ENCODE data around the gene LOC101059915.
"Not testable (repeated sequence)": the region's sequence is repeated elsewhere in the genome, so short reads cannot be mapped to it uniquely, and the experiment has no call there.

Gene LOC101059915

DNA sequence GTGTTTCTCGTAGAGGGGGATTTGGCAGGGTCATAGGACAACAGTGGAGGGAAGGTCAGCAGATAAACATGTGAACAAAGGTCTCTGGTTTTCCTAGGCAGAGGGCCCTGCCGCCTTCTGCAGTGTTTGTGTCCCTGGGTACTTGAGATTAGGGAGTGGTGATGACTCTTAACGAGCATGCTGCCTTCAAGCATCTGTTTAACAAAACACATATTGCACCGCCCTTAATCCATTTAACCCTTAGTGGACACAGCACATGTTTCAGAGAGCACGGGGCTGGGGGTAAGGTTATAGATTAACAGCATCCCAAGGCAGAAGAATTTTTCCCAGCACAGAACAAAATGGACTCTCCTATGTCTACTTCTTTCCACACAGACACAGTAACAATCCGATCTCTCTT lies 22.9 kb upstream of the LOC101059915 start:
- not testable (repeated sequence) for FAIRE-seq

DNA sequence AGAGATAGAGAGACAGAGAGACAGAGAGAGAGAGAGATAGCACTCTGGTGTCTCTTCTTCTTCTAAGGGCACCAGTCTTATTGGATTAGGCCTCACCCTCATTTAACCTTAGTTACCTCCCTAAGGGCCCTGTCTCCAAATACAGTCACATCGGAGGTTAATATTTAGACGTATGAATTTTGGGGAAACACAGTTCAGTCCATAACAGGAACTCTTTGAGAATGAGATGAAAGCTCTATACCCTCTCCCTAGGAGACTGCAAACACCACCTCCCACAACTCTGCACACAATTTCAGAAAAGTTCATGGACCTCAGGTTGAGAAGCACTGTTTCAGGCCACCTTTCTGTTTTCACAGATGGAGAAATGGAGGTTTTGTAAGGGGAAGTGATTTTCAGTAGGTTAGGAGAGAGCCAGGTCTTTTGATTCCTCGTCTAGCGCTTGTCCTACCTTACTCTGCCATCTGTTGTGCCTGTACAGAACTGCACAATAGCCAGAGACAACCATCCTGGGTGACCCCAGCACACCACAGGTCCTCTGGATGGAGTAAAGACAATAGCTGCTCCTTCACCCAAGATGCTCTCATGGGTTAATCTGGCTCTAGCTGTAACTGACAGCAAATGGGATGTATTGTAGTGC lies 16.9 kb upstream of the LOC101059915 start:
- no peak for FAIRE-seq

DNA sequence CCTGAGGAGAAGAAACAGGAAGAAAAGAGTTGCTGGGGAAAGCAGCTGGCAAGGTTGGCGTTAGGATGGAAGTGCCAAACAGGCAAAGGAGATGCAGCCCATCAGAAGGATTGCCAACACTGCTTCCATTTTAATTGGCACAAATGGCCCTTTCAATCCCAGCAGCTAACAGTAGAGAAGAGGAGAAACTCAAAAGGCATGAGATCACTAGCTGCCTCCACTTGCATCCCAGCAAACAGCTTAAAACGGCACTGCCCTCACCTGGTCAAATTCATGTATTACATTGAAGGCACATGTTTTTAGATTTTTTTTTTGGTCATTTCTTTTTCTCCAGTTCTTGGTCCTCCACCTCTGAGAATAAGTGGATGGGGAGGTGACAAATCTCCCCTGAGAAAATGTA lies 14.9 kb upstream of the LOC101059915 start:
- peak; percentile 87 for FAIRE-seq

DNA sequence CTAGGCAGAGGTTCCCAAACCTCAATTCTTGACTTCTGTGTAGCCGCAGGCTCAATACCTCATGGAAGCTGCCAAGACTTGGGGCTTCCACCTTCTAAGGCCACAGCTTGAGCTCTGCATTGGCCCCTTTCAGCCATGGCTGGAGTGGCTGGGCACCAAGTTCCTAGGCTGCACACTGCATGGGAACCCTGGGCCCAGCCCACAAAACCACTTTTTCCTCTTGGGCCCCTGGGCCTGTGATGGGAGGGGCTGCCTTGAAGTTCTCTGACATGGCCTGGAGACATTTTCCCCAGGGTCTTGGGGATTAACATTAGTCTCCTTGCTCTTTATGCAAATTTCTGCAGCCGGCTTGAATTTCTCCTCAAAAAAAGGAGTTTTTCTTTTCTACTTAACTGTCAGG lies 14.0 kb upstream of the LOC101059915 start:
- no peak for FAIRE-seq

DNA sequence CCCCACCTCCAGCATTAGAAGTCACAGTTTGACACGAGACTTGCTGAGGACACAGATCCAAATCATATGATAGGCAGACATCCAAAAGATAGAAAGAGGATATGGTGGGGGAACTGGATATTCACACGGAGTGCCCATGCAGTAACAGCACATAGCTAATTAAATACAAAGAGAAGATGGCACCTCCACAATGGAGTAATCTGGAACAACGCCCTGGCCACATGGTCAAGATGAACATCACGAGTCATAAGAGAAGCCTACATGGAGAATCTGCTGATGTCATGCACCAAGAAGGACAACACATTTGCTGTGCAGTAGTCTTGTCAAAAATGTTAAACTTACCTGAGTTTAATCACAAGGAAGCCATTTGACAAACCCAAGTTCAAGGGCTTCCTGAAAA lies 10.1 kb upstream of the LOC101059915 start:
- FAIRE-seq, result no peak

DNA sequence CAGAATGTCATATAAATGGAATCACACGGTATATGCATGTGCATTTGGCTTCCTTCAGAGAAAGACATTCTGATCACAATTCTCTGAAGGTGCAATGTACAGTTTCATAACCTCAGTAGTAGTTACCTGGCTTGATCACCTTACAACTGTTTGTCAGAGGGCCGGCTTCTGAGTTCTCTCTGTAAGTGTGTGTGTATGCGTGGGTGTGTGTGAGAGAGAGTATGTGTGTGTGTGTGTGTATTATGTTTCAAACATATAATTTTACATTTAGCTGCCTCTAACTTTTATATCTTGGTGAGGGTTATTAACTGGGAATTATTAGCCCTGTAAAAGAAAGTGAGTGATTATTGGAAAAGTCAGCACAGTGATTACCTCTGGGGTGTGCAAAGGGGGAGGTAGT lies 8.0 kb upstream of the LOC101059915 start:
- FAIRE-seq, result no peak

DNA sequence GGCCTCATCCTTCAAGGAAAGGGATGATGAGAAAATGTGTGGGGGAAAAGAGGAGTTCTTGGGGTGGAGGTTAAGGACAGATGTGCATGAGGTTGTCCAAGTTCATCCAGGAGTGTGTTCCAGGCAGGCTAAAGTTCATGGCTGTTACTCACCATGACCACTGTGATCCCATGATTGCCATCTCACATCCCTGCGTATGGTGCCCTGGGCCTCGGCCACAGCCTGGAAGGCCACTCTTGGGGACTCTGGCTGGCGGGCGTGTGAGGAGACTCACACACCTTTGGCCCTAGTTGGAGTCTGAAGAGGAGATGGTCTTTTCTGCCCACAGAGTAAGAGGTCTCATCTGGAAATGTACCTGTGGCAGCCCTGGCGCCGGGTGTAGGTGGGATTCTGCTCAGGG lies 7.4 kb upstream of the LOC101059915 start:
- no peak for FAIRE-seq

DNA sequence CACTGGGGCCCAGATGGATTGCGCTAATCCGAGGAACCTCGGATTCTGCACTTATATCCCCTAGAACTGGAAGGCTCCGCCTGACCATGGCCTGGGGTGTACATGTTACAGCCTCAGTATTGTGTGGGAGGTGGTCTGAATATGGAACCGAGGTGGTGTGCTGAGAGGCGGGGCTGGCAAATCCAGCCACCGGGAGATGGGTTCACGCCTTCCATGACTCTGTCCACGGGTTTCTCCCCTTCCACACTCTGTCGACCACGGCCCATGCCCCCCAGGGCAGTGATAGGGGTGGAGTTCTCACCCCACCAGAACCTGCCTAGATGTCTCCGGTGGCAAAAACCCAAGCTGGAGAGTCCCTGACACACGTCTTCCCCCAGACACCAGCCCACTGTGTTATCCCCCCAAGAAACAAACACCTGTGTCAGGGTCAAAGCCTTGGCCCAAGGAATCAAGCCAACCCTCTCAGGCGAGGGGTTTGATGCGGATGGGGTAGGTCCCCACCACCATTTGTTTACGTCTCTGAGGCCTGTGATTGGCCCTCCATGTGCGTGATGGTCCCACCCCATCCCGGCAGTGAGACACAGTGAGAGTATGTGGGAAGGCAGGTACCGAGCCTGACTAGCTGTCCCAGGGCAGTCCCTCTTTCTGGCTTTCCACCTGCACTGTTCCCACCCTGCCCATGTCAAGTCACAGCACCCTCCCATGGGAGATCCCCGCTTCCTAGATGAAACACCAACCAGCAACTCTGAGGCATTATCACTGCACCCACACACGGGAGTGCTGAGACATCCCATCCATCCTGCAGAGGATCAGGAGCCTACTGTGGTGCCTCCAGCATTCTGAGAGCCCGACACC lies 6.6 kb upstream of the LOC101059915 start:
- FAIRE-seq, result no peak

DNA sequence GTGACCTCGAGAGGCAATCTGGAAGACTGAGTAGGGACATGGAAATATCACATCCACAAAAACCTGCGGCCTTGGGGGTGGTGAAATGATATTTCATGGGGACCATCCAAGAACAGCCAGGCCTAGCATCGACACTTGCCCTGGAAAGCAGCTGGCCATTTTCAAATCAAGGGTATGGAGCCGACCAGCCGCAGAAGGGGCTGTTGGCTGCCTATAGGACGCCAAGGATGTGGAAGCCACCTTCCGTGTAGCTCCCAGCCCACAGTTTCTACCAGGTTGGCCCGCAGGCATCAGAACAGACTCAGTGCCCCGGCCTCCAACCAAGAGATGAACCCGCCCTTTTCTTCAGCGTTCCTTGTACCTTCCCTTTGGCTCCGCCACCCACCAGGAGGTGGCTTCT lies 5.4 kb upstream of the LOC101059915 start:
- no peak for FAIRE-seq

DNA sequence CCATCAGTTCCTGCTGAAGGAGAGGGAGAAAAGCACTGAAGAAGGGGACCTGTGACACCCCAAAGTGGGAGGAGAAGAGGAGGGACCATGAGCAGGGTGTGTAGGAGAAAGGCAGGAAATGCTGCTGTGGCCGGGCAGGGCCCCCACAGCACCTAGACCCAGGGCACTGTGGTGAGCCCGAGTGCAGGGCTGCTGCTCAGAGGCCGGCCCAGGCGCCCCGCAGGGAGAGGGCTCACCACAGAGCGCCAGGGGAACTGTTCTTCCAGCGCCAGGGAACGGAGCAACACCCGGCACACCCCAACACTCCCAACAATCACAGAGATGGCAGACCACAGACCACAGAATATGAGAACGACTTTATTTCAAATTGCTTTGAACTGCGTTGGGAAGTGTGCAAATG lies 4.7 kb upstream of the LOC101059915 start:
- not testable (repeated sequence) for FAIRE-seq

DNA sequence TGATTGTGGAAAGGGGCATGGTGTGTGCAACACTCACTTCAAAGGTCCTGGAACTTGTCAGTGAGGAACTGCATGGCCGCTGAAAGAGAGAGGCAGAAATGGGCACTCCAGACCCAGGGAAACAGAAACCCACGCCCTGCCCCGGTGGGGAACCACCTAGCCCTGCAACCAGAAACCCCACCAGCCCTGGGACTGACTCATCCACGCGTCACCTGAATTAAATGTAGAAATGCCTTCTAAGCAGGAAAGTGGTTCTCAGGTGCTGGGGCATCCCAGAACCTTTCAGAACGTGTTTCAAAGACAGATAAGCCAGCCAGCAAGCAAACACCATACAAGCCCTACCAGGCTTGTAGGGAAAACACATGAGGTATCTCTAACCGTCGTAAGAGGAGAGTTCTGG lies 4.1 kb upstream of the LOC101059915 start:
- FAIRE-seq, result not testable (repeated sequence)

DNA sequence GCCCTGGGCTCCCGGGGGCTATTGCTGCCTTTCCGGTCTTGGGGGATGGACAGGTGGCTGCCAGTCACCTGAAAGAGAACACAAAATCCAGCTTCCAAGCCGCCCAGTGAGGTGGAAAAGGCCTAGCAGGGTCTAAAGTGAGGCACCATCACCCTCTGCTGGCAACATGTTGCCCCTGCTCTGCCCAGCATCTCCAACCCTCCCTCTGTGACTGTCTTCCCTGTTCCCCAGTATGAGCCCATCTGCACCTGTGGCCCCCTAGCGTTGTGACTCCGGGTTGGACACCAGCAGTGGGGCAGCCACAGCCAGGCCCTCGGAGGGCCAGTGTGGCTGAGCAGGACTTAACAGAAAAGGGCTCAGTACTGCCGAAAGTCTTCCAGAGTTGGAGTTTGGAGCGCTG lies 3.1 kb upstream of the LOC101059915 start:
- not testable (repeated sequence) for FAIRE-seq

DNA sequence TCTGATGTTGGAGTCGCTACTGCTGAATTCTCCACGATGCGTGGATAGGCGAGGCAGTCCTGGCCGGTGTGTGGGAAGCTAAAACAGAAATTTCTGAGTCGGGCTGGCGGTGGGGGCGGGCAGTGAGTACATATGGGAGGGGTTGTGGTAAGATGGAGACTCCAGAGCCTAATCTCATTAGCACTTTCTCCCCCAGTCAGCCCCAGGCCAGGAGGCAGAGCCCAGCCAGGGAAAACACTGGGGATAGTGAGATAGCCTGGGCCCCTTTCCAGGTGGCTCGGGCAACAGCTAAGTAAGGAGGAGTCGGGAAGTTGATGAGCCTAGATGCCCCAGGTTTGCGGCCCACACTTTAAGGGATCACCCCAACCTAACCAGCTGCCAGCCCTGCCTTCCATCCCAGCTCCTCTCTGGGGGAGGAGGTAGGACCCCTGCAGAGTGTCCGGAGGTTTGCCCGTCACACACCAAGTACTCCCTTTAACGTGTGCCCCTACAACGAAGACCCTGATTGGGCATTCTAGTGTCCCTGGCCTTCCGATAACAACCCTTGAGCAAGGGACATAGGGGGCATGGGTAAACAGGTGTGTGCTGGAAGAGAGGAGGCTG lies 2.4 kb upstream of the LOC101059915 start:
- no peak for FAIRE-seq

DNA sequence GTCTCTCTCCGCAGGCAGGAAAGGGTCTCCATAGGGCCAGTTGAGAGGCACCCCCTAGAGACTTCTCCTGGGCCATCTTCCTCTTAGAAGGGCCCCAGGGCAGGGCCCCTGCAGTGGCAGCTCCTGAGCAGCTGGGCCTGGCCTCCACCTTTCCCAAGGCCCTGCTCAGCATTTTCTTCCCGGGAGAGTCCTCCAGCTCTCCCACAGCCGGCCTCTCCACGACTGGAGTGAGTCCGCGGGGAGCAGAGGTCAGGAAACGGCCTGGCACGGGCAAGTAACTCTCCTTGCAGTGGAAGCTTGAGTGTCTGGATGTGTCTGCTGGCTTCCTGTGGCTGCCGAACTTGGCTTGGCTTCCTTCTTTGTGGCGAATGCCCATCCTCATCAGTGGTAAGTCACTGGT lies 1.6 kb upstream of the LOC101059915 start:
- no peak for FAIRE-seq

DNA sequence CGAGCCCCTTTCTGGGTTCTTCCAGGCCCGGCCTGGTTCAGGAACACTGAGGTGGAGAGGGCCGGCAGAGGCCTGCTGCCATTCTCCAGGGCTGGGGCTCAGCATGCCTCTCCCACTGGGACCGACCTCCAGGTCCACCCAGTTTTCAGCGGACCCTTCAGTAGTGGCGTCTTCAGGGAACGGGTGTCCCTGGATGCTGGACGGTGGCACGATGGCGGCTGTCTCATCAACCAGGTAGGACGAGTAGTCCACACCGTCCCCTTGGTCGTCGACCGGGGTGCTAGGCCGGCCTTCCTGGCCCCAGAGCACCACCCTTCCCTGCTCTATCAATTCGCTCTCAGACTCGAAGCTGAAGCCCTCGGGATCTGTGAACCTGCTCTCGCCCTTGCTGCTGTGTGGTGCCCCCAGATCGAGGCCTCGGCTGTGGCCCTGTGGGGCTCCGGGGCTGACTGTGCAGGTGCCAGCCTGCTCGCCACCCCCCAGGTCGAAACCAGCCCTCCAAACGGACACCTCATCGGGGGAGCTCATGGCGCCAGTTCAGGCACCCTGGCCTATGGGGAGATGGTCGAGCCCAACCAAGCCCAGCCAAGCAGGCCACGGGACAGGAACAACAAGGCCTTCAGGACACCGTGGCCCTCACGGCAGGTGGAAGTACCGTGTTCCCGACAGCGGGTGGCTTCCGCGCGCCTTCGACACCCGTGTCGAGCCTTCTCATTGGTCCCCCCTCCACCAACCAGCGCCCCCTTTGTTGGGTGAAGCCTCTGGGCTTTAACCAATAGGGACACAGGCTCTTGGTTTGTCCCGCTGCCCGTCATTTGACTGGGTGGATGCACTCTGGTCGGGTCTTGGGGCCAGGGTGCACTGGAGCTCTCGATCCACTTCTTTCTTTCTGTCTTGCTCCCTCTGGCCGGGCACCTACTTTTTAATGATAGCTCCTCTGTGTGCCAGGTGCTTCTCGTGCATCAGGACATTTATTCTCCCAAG lies 814 bp upstream of the LOC101059915 start:
- FAIRE-seq, result no peak

DNA sequence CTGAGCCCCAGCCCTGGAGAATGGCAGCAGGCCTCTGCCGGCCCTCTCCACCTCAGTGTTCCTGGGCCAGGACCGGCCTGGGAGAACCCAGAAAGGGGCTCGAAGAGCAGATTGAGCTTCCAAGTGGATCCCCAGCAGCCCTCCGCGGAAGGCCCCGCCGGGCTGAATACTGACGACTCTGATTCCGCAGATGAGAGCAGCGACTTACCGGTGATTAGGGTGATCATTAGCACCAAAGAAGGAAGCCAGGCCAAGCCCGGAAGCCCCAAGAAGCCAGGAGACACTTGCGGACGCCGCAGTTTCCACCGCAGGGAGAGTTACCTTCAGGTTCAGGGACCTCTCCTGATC lies 876 bp downstream of the LOC101059915 start:
- FAIRE-seq, result no peak

DNA sequence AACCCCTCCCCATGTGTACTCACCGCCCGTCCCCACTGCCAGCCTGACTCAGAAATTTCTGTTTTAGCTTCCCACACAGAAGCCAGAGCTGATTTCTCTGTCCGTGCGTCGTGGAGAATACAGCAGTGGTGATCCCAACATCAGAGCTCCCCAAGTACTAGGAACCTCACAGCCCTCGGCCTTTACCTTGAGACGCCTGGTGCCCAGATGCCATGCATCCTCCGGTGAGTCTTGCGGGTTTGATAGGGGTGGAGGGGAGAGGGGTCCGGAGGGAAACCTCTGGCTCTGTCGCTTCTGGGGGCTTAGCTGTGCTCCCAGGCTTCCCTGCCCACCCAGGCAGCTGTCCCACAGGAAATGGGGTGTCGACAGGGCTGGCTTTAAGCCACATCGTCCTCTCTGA lies 2.1 kb downstream of the LOC101059915 start:
- FAIRE-seq, result no peak

DNA sequence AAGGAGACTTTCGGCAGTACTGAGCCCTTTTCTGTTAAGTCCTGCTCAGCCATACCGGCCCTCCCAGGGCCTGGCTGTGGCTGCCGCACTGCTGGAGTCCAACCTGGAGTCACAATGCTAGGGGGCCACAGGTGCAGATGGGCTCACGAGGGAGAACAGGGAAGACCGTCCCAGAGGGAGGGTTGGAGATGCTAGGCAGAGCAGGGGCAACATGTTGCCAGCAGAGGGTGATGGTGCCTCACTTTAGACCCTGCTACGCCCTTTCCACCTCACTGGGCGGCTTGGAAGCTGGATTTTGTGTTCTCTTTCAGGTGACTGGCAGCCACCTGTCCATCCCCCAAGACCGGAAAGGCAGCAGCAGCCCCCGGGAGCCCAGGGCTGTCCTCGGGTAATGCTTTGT lies 2.6 kb downstream of the LOC101059915 start:
- not testable (repeated sequence) for FAIRE-seq

DNA sequence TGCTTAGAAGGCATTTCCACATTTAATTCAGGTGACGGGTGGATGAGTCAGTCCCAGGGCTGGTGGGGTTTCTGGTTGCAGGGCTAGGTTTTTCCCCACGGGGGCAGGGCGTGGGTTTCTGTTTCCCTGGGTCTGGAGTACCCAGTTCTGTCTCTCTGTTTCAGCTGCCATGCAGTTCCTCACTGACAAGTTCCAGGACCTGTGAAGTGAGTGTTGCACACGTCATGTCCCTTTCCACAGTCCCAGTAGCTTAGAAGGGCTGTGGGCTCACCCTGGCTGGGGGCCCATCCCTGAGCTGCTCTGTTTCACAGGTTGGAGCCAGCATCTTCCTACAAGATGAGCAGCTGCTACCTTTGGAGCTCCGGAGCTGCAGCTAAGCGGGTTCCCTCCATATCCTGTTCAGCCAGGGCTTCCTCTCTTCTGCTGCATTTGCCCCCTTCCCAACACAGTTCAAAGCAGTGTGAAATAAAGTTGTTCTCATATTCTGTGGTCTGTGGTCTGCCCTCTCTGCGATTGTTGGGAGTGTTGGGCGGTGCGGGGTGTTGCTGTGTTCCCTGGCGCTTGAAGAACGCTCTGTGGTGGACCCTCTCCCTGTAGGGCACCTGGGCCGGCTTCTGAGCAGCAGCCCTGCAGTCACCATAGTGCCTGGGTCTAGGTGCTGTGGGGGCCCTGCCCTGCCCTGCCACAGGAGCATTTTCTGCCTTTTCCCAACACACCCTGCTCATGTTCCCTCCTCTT lies 3.9 kb downstream of the LOC101059915 start:
- no peak for FAIRE-seq

DNA sequence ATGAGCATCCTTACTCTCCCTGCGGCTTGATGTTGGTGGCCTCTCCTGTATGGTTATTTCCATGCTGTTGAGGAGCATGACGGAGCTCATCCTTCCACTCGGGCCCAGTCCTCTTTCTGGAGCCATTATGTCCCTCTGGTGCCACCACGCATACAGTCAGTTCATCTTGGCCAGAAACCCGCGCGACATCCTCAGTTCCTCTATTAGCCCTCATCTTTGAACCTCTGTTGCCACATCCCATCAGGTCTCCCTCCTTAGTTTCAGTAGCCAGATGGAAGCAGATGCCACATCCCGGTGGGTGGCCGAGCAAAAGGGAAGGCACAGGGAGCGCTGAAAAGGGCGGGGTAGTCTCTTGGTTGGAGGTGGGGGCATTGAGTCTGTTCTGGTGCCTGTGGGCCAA lies 4.6 kb downstream of the LOC101059915 start:
- FAIRE-seq, result no peak

DNA sequence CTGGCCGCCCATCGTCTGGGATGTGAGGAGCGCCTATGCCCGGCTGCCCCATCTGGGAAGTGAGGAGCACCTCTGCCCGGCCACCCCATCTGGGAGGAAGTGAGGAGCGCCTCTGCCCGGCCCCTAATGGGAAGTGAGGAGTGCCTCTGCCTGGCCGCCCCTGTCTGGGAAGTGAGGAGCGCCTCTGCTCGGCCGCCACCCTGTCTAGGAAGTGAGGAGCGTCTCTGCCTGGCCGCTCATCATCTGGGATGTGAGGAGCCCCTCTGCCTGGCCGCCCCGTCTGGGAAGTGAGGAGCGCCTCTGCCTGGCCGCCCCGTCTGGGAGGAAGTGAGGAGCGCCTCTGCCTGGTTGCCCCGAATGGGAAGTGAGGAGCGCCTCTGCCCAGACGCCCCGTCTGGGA lies 8.3 kb downstream of the LOC101059915 start:
- not testable (repeated sequence) for FAIRE-seq
